Skeletal muscle tissue (tissue), 4 donors: ENCODE measurements around the gene RPP25. TPM values are rescaled to one million over a fixed set of nuclear protein-coding genes. Genes with fewer than 3 reads are reported as not detected.

Source experiments
- H3K27ac ChIP-seq: one replicate; pipeline ENCODE4 v1.7.0; 2013; ENCODE audit warnings: mild to moderate bottlenecking, low read depth, low read length, inconsistent platforms
- H3K27me3 ChIP-seq, 3 donors: one replicate each; pipeline ENCODE4 v1.7.0; 2013; ENCODE audit warnings: low read length in 3 of 3; ENCODE audit not compliant: control insufficient read depth in 3 of 3, insufficient read depth in 3 of 3
- H3K36me3 ChIP-seq, 3 donors: one replicate each; pipeline ENCODE4 v1.7.0; 2013; ENCODE audit warnings: low read length in 3 of 3; ENCODE audit not compliant: control insufficient read depth in 3 of 3, insufficient read depth in 3 of 3
- H3K4me1 ChIP-seq, 3 donors: one replicate each; pipeline ENCODE4 v1.7.0; 2013; ENCODE audit warnings: low read length in 3 of 3, mild to moderate bottlenecking in 3 of 3; ENCODE audit not compliant: control insufficient read depth in 3 of 3, insufficient read depth in 3 of 3
- H3K4me3 ChIP-seq, 3 donors: one replicate each; pipeline ENCODE4 v1.7.0; 2013; ENCODE audit warnings: low read length in 3 of 3
- H3K9ac ChIP-seq, 3 donors: one replicate each; pipeline ENCODE4 v1.7.0; 2013; ENCODE audit warnings: low read length in 3 of 3, mild to moderate bottlenecking in 3 of 3, moderate library complexity in 2 of 3, low read depth in 1 of 3
- H3K9me3 ChIP-seq, 3 donors: one replicate each; pipeline ENCODE4 v1.7.0; 2013; ENCODE audit warnings: low read length in 3 of 3; ENCODE audit not compliant: control insufficient read depth in 3 of 3
- total RNA-seq: library from RNA; depleted of rRNA; stranded (reverse); fragments of >200 nt; gene quantifications from one replicate; pipeline ENCODE4 v1.2.3, GENCODE V29; 2014
- donor health status: Osteomylitis.

The RPP25 gene
- total RNA-seq, 1 donor from 2014 or later: 1.0 TPM

DNA sequence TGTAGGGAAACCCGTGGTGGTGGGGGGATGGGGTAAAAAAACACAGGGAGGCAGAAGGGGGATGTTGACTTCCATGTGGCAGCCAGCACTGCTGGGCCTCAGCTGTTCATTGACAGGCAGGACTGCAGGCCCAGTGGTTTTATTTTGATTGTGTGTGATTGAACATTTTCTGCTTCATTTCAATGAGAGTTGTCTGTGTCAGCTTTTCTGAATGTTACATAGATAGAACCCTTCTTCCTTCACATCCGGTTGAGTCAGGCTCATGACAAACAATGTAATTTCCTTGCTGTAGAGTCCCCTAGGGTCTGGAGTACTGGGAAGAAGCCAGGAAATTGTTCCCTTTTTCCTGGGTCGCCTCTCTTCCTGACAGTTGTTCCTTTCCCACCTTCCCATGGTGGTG is 8.2 kb upstream of the RPP25 start:
- Histone ChIP-seq H3K27ac (no peak overlapping the region), H3K9me3 (no peaks in the 10 kb centered on the region), H3K4me3 (no peak overlapping the region)

DNA sequence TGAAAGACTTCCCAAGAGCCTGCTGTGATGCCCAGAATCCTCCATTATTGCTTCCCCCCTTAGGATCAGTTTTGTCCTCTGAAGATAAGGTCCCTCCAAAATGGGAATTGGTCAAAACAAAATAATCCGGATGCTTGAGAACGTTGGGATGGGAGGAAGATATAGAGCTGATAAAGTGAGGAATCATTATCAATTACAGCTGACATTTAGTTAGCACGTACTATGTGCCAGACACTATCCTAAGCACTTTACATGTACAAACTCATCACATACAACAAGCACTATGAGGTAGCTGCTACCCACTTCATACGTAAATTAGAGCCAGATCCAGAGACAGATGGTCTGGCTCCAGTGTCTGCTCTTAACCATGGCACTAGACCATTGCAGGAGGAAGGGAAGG is 6.6 kb upstream of the RPP25 start:
- Histone ChIP-seq H3K27ac (no peak overlapping the region), H3K9ac (no peak overlapping the region), H3K4me1 (peaks cover 8 to 15% (median 9%) of the 10 kb centered on the region in 3 donors)

More for the DNA sequence above, 8.2 kb upstream of the RPP25 start:
- H3K36me3 ChIP-seq: no peaks in the 10 kb centered on the region
- H3K9ac ChIP-seq: no peak overlapping the region
- peaks cover 0 to 3% (median 2%) of the 10 kb centered on the region in 3 donors for H3K27me3 ChIP-seq
- H3K4me1 ChIP-seq: peaks cover 0 to 4% (median 0%) of the 10 kb centered on the region in 3 donors

DNA sequence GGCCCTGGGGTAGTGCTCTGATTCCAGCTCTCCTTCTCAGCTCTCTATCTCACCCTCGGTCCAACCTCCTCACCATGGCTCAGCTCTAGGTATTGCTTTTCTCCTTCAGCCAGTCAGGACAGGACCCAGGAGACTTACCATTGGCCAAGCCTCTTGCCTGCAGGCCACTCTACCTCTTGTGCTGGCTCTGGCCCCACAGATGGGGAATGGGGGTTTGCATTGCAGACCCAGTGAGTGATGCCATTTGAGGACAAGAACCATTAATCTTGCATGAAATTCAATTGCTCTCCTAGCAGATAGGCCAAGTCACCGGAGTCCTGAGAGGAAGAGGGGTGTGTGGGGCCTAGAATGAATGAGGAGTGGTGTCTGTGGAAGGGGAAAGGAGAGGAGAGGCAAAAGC is 6.1 kb upstream of the RPP25 start:
- peaks cover 12 to 17% (median 13%) of the 10 kb centered on the region in 3 donors for H3K4me1 ChIP-seq
- no peaks in the 10 kb centered on the region for H3K9me3 ChIP-seq
- no peak overlapping the region for H3K4me3 ChIP-seq
- H3K27me3 ChIP-seq: peaks cover 15 to 18% (median 16%) of the 10 kb centered on the region in 3 donors
- no peak overlapping the region for H3K27ac ChIP-seq
- H3K36me3 ChIP-seq: no peaks in the 10 kb centered on the region
- no peak overlapping the region for H3K9ac ChIP-seq

More for the DNA sequence above, 6.6 kb upstream of the RPP25 start:
- H3K4me3 ChIP-seq: no peak overlapping the region
- no peaks in the 10 kb centered on the region for H3K9me3 ChIP-seq
- no peaks in the 10 kb centered on the region for H3K36me3 ChIP-seq
- H3K27me3 ChIP-seq: peaks cover 10 to 15% (median 13%) of the 10 kb centered on the region in 3 donors

DNA sequence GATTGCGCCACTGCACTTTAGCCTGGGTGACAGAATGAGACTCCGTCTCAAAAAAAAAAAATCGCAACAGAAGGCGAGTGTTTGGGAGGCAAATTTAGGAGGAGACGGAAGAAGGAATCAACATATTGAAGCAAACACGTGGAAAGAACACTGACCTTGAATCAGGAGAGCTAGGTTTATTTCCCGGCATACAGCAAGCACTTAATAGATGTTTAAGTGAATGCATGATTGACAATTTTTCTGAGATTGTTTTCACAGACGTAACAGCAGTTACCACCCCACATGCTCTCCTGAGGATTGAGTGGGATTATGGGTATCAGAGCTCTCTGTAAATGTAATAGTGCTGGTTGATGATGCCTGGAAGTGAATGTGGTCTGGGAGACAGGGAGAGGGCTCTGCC is 5.6 kb upstream of the RPP25 start:
- Histone ChIP-seq H3K9me3 (no peaks in the 10 kb centered on the region), H3K9ac (no peak overlapping the region), H3K27me3 (peaks cover 20 to 22% (median 21%) of the 10 kb centered on the region in 3 donors), H3K36me3 (no peaks in the 10 kb centered on the region), H3K27ac (no peak overlapping the region), H3K4me3 (no peak overlapping the region), H3K4me1 (peaks cover 17 to 20% (median 18%) of the 10 kb centered on the region in 3 donors)

DNA sequence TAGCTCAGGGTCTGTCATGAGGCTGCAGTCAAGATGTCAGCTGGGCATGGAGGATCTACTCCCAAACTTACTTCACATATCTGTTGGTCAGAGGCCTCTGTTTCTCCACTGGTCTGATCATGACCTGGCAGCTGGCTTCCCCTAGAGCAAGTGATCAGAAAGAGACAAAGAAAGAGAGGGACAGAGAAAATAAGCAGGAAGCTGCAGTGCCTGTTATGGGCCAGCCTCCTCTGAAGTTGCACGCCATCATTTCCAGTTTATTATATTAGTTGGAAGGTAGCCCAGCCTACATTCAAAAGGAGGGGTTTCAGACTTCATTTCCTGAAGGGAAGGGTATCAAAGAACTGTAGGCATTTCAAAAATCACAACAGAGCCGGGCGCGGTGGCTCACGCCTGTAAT is 5.0 kb upstream of the RPP25 start:
- H3K4me1 ChIP-seq: peaks cover 20 to 22% (median 20%) of the 10 kb centered on the region in 3 donors
- no peak overlapping the region for H3K4me3 ChIP-seq
- no peak overlapping the region for H3K27ac ChIP-seq
- H3K9me3 ChIP-seq: no peaks in the 10 kb centered on the region
- H3K36me3 ChIP-seq: no peaks in the 10 kb centered on the region
- H3K27me3 ChIP-seq: peaks cover 21 to 26% (median 23%) of the 10 kb centered on the region in 3 donors
- H3K9ac ChIP-seq: no peak overlapping the region

DNA sequence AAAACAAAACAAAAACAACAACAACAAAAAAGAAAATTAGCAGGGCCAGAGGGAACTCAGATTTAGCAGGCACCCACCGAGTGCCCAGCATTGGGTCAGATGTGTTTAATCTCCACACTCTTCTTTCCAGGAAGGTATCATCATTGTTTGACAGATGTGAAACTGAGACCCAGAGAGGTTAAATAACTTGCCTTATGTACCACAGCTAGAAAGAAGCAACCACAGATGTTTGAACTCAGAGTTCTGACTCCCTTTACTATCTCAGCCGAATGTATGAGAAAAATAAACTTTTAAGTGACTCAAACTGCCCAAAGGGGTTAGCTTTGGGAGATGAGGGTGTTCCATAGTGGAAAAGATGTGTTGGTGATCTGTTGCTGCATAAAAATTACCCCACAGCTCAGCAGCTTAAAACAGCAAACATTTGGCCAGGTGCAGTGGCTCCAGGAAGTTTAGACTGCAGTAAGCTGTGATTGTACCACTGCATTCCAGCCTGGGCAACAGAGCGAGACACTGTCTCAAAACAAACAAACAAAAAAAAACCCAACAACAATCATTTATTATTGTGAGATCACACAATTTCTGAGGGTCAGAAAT is 4.5 kb upstream of the RPP25 start:
- peaks cover 22 to 27% (median 23%) of the 10 kb centered on the region in 3 donors for H3K4me1 ChIP-seq
- no peak overlapping the region for H3K27ac ChIP-seq
- peaks cover 21 to 28% (median 23%) of the 10 kb centered on the region in 3 donors for H3K27me3 ChIP-seq
- no peaks in the 10 kb centered on the region for H3K9me3 ChIP-seq
- no peak overlapping the region for H3K4me3 ChIP-seq
- H3K36me3 ChIP-seq: no peaks in the 10 kb centered on the region
- no peak overlapping the region for H3K9ac ChIP-seq

DNA sequence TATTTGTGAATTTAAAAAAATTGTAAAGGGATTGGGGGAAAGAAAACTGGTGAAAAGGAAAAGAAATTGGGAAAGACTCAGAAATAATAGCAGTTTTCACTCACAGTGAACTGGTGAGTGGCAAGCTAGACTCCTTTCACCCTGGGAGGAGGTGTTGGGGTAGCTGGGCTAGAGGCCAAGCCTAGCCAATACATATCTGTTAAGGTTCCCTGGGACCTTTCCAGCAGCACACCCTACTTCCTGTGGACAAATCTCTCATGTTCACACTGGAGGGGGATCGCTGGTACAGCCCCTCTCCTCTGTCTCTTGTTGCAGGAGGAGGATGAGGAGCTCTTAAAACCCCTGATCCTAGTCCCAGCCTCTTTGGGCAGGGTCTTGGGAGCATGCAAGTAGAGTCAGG is 3.7 kb upstream of the RPP25 start:
- H3K27ac ChIP-seq: no peak overlapping the region
- peaks cover 26 to 36% (median 30%) of the 10 kb centered on the region in 3 donors for H3K27me3 ChIP-seq
- no peak overlapping the region for H3K4me3 ChIP-seq
- H3K36me3 ChIP-seq: no peaks in the 10 kb centered on the region
- H3K9ac ChIP-seq: no peak overlapping the region
- H3K4me1 ChIP-seq: peaks cover 28 to 34% (median 31%) of the 10 kb centered on the region in 3 donors
- no peaks in the 10 kb centered on the region for H3K9me3 ChIP-seq

DNA sequence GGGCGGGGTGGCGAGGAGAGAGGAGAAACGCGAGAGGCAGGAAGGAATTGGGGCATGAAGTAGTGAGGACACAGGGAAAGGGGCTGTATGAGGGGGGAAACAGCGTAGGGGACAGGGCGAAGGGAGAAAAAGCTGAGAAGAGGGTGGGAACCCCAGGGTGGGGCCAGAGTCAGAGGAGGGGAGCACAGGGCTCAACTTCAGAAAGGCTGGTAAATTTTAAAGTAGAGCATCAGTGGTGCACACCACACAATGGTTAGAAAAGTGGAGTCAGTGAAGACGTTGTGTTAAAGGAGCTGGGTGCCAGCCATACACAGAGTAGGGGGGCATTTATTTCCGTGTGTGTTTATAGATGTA is 3.0 kb upstream of the RPP25 start:
- peaks cover 29 to 33% (median 32%) of the 10 kb centered on the region in 3 donors for H3K4me1 ChIP-seq
- no peak overlapping the region for H3K27ac ChIP-seq
- no peak overlapping the region for H3K4me3 ChIP-seq
- no peaks in the 10 kb centered on the region for H3K9me3 ChIP-seq
- H3K36me3 ChIP-seq: no peaks in the 10 kb centered on the region
- H3K9ac ChIP-seq: no peak overlapping the region
- H3K27me3 ChIP-seq: peaks cover 31 to 43% (median 37%) of the 10 kb centered on the region in 3 donors

DNA sequence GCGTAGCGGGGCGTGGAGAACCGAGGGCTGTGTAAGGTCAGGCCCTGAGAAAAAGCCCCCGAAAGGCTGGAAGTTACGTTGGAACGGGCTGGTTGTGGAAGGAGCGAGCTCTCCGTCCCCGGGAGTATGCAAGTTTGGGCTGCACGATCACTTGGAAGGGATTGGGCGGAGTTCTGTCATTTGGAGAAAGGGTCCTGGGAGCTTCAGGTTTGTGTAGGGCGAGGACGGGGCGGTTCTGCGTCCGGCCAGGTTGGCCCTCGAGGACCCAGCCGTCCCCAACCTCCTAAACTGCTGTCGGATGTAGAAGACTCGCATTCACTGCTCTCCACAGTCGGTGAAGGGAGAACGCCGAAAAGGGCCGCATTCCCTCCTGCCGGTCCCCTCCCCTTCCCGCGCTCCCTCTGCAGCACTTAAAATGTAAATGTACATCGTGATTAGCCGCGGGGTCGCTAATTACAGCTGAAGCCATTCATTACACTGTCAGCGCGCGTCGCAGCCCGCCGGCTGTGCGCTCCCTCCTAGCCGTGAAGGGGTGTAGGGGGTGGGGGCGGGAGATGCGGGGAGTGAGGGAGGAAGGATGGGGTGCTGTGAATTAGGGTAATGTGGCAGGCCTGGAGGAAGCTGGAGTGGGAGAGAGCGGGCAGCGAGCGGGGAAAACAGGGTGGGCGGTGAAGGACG is 2.5 kb upstream of the RPP25 start:
- Histone ChIP-seq H3K27ac (no peak overlapping the region), H3K9ac (peak overlapping the region; percentile 42 to 74 (median 43)), H3K4me3 (peak overlapping the region; percentile 48 to 73 (median 56)), H3K4me1 (peaks cover 29 to 36% (median 31%) of the 10 kb centered on the region in 3 donors), H3K36me3 (no peaks in the 10 kb centered on the region), H3K27me3 (peaks cover 31 to 45% (median 42%) of the 10 kb centered on the region in 3 donors), H3K9me3 (no peaks in the 10 kb centered on the region)

DNA sequence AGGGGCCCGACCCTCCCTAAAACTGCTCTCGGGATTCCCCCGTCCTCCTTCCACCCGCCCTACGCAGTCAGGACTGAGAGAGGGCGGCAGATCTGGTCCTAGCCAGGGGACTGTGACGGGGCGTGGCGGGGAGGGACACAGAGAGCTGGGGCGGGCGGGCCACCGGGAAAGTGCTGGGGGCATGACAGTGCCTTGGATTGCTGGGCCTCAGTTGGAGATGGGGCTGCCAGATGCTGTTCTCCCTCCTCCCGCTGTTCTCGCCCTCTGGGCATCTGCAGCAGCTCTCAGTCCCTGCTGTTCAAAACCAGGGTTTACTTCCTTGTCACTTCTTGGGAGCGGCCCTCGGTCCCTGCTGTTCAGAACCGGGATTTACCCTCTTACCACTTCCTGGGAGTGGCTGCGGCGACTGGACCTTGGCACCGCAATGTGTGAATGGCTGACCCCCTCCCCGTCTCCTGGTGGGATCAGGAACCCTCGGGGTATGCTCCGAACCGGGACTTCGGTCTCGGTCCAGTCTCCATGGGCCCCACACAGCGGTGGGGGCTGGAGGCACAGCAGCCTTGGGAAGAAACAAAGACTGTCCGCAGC is 1.8 kb upstream of the RPP25 start:
- Histone ChIP-seq H3K4me1 (peaks cover 29 to 36% (median 31%) of the 10 kb centered on the region in 3 donors), H3K27me3 (peaks cover 31 to 45% (median 43%) of the 10 kb centered on the region in 3 donors), H3K36me3 (no peaks in the 10 kb centered on the region), H3K9me3 (no peaks in the 10 kb centered on the region), H3K27ac (no peak overlapping the region), H3K4me3 (peak overlapping the region; percentile 48 to 73 (median 56)), H3K9ac (peak overlapping the region; percentile 42 to 74 (median 43))
